Activated CD4-positive, alpha-beta T cell treated with anti-CD3 and anti-CD28 coated beads for 36 hours (primary cell): ENCODE data around the gene OR5B21. TPM values are rescaled to one million over a fixed set of nuclear protein-coding genes. Genes with fewer than 3 reads are reported as not detected.

Source experiments
- ATAC-seq: fragments of 200-7000 bp; cut with Tn5 transposase; one replicate; pipeline ENCODE4 v1.10.0; 2021; ENCODE audit warnings: mild to moderate bottlenecking, moderate library complexity
- CTCF ChIA-PET: fragments of 350-600 bp; sonication (Branson Sonifier 250); formaldehyde crosslinking; loops from one replicate; lab custom pipeline; 2021; ENCODE audit warnings: antibody characterized with exemption; lab: Charles Lee
- POLR2A ChIA-PET: fragments of 350-600 bp; sonication (Branson Sonifier 250); formaldehyde crosslinking; loops from one replicate; lab custom pipeline; 2021; ENCODE audit warnings: antibody characterized with exemption, inconsistent platforms; lab: Charles Lee
- DNase-seq: peaks from one replicate; pipeline ENCODE4 v3.0.0-alpha.2; 2020
- H3K27ac Mint-ChIP-seq: one replicate; pipeline ENCODE4 v1.8.0; 2021; ENCODE audit warnings: mixed read lengths
- H3K27me3 Mint-ChIP-seq: one replicate; pipeline ENCODE4 v1.8.0; 2021; ENCODE audit warnings: mixed read lengths
- H3K36me3 Mint-ChIP-seq: one replicate; pipeline ENCODE4 v1.8.0; 2021; ENCODE audit warnings: low read depth, mixed read lengths
- H3K4me1 Mint-ChIP-seq: one replicate; pipeline ENCODE4 v1.8.0; 2021; ENCODE audit warnings: mixed read lengths
- H3K4me3 Mint-ChIP-seq: one replicate; pipeline ENCODE4 v1.8.0; 2021; ENCODE audit warnings: mild to moderate bottlenecking, moderate library complexity, mixed read lengths
- H3K9me3 Mint-ChIP-seq: one replicate; pipeline ENCODE4 v1.8.0; 2021; ENCODE audit warnings: low read depth, mixed read lengths
- intact Hi-C, 2 experiments: fragments of 100-400 bp; cut with DNase I in 1 of 2; cut with micrococcal nuclease in 1 of 2; formaldehyde crosslinking; loops; one replicate each; pipeline versions ENCODE4 v1.14.2 to v1.15.1; 2022 to 2024; cut with DNase I, micrococcal nuclease
- total RNA-seq, 2 experiments: library from RNA; stranded (reverse); gene quantifications; one replicate each; pipeline ENCODE4 v1.2.3, GENCODE V29; 2021

OR5B21 gene
- total RNA-seq, 2 experiments from 2014 or later, result 0.33 TPM; not detected in 1

DNA sequence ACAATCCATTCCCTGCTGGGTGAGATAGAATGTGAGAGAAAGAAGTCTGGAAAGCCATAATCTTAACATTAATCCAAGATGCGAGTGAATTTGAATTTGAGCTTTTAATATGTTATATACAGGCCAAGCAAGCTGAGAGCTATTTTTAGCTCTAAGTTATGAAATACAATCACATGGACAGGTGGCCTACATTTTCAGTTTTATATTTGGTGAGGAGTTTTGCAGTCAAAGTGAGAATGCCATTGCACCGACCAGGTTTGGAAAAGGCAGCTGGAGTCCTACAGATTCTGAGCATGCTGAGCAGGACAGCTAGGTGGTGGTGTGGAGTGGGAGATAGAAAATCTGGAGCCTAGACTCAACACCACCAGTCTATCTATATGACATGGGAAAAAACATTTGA, 12.0 kb downstream of the OR5B21 start:
- Mint-ChIP-seq H3K4me1 (peaks cover 30% of the 10 kb centered on the region), H3K9me3 (no peaks in the 10 kb centered on the region), H3K27ac (no peak overlapping the region), H3K27me3 (no peaks in the 10 kb centered on the region), H3K36me3 (no peaks in the 10 kb centered on the region), H3K4me3 (no peak overlapping the region)
- DNase-seq (no peak), ATAC-seq (no peak)
- POLR2A ChIA-PET, result no interaction called here
- intact Hi-C loops, result no loop called here
- CTCF ChIA-PET, result no interaction called here

DNA sequence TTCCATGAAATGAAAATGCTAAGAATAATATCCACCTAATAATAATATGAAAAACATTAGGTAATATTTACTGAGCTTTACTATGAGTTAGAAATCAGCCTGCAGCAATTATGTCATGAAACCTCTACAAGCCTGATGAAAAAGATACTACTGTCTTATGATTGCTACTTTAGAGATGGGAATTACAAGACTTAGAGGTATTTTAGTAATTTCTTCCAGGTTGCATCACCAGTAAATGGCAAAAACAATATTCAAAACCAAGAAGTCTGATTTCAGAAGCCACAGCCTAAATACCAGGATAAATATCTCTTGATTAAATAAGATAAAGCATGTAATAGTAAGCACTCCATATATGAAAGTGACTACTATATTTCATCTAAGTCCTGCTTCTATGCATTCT, 13.8 kb downstream of the OR5B21 start:
- intact Hi-C loops, result no loop called here
- no peak for DNase-seq
- no peak for ATAC-seq
- Mint-ChIP-seq H3K36me3 (no peaks in the 10 kb centered on the region), H3K4me3 (no peak overlapping the region), H3K27me3 (no peaks in the 10 kb centered on the region), H3K9me3 (no peaks in the 10 kb centered on the region), H3K27ac (no peak overlapping the region), H3K4me1 (peaks cover 28% of the 10 kb centered on the region)
- CTCF ChIA-PET, result interaction anchor here (1.1 kb wide), 1 partner anchor 30 kb away, joined by 3 read pairs; no protein-coding TSS in a partner anchor
- POLR2A ChIA-PET, result no interaction called here

DNA sequence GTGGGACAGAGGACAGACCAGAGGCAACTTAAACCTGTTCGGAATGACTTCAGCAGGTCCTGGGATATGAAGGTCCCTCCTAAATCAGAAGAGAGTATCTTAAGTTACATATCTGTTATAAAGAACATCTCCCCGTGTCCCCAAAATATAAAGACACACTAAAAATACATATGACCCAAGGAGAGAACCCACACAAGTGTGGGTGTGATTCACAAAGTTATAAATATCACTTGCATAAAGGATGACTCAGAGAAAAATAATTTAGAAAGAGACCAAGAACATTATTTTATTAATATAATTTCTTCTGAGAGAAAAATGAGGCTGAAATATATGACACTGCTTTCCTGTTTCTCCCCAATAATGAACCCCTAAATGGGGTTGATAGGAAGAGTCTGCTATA, 14.2 kb downstream of the OR5B21 start:
- H3K27ac Mint-ChIP-seq, result no peak overlapping the region
- no peaks in the 10 kb centered on the region for H3K27me3 Mint-ChIP-seq
- H3K9me3 Mint-ChIP-seq, result no peaks in the 10 kb centered on the region
- ChIA-PET CTCF (no interaction called here), POLR2A (no interaction called here)
- no peak overlapping the region for H3K4me3 Mint-ChIP-seq
- no peak for ATAC-seq
- intact Hi-C loops, result no loop called here
- DNase-seq, result no peak
- no peaks in the 10 kb centered on the region for H3K36me3 Mint-ChIP-seq
- H3K4me1 Mint-ChIP-seq, result peaks cover 24% of the 10 kb centered on the region

DNA sequence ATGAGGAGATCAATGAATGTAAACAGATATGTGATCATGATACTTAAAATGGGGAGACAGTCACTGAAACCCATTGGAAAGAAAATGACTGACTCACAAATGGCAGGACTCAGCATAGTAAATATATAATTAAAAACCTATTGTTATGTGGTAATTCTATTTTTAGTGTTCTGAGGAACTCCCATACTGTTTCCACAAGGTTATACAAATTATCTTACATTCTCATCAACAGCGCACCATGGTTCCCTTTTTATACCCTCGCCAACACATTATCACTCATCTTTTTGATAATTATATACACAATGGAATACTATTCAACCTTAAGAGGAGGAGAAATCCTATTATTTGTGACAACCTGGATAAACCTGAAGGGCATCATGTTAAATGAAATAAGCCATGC, 17.1 kb downstream of the OR5B21 start:
- Mint-ChIP-seq H3K27ac (no peak overlapping the region), H3K4me3 (no peak overlapping the region), H3K27me3 (no peaks in the 10 kb centered on the region), H3K36me3 (no peaks in the 10 kb centered on the region), H3K4me1 (peaks cover 7% of the 10 kb centered on the region), H3K9me3 (no peaks in the 10 kb centered on the region)
- intact Hi-C loops, result no loop called here
- POLR2A ChIA-PET, result no interaction called here
- DNase-seq, result no peak
- no peak for ATAC-seq
- CTCF ChIA-PET, result no interaction called here

DNA sequence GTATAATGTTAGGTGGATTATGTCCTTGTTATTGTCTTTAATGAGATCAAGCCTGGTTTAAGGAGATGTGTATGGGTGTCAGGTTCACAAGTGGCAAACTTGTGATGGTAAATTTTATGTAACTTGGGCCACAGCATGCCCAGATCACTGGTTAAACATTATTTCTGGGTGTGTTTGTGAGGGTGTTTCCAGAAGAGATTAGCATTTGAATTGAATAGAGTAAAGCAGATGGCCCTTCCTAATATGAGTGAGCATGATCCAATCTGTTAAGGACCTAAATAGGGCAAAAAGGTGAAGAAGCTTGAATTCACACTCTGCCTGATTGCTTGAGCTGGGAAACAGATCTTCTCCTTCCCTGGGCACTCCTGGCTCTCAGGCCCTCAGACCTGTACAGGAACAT, 20.7 kb downstream of the OR5B21 start:
- Mint-ChIP-seq H3K4me1 (no peaks in the 10 kb centered on the region), H3K36me3 (no peaks in the 10 kb centered on the region), H3K4me3 (no peak overlapping the region), H3K27me3 (no peaks in the 10 kb centered on the region), H3K9me3 (no peaks in the 10 kb centered on the region), H3K27ac (no peak overlapping the region)
- ChIA-PET CTCF (no interaction called here), POLR2A (no interaction called here)
- intact Hi-C loops, result no loop called here
- ATAC-seq, result no peak
- DNase-seq, result no peak

DNA sequence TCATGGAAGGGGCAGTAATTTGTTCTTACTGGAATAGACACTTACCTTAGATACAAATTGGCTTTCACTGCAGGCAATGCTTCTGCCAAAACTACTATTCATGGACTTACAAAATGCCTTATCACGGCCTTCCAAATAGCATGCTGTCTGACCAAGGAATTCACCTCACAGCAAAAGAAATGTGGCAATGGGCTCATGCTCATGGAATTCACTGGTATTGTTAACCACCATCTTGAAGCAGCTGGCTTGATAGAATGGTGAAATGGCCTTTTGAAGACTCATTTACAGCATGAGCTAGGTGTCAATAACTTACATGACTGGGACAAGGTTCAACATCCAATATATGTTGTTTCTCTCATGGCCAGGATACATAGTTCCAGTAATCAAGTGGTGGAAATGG, 21.9 kb downstream of the OR5B21 start:
- no peaks in the 10 kb centered on the region for H3K9me3 Mint-ChIP-seq
- no peaks in the 10 kb centered on the region for H3K36me3 Mint-ChIP-seq
- ChIA-PET POLR2A (no interaction called here), CTCF (interaction anchor here (0.7 kb wide), 1 partner anchor 479 kb away, joined by 3 read pairs; no protein-coding TSS in a partner anchor)
- H3K27me3 Mint-ChIP-seq, result no peaks in the 10 kb centered on the region
- DNase-seq, result no peak
- intact Hi-C loops, result no loop called here
- no peaks in the 10 kb centered on the region for H3K4me1 Mint-ChIP-seq
- no peak overlapping the region for H3K4me3 Mint-ChIP-seq
- ATAC-seq, result no peak
- H3K27ac Mint-ChIP-seq, result no peak overlapping the region

DNA sequence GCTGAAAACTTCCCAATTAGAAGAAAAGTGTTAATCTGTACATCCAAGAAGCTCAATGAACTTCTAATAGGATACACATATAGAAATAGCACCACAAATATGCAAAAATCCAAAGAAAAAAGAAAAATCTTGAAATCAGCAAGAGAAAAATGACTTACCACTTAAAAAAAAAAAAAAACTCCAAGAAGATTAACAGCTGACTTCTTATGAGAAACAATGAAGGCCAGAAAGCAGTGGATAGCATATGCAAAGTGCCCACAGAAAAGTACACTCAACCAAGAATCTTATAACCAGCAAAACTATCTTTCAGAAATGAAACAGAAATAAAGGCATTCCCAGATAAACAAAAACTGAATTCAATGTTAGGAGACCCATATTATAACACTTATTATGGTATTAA, 36.0 kb downstream of the OR5B21 start:
- CTCF ChIA-PET, result no interaction called here
- peaks cover 16% of the 10 kb centered on the region for H3K27me3 Mint-ChIP-seq
- H3K36me3 Mint-ChIP-seq, result no peaks in the 10 kb centered on the region
- no peak overlapping the region for H3K4me3 Mint-ChIP-seq
- ATAC-seq, result no peak
- H3K9me3 Mint-ChIP-seq, result peaks cover 29% of the 10 kb centered on the region
- H3K27ac Mint-ChIP-seq, result no peak overlapping the region
- DNase-seq, result no peak
- POLR2A ChIA-PET, result no interaction called here
- H3K4me1 Mint-ChIP-seq, result no peaks in the 10 kb centered on the region
- intact Hi-C loops, result no loop called here

DNA sequence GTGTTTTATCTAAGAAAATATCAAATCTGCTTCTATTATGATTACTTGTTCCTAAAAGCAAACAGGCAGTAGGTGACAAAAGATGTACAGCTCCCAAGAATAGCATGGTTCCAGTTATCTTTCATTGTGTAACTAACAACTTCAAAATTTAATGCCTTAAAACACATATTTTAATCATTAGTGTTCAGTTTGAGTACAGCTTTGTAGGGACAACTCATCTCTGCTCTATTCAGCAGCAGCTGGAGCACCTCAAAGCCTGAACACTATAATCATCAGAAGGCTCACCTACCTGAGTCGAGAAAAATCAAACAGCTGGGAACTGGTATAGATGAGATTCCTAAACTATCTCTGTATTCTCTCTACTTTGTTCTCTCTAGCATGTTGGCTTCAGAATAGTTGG, 41.6 kb downstream of the OR5B21 start:
- intact Hi-C loops, result no loop called here
- Mint-ChIP-seq H3K36me3 (no peaks in the 10 kb centered on the region), H3K4me3 (no peak overlapping the region), H3K4me1 (no peaks in the 10 kb centered on the region), H3K27me3 (no peaks in the 10 kb centered on the region), H3K9me3 (peaks cover 12% of the 10 kb centered on the region), H3K27ac (no peak overlapping the region)
- ChIA-PET POLR2A (no interaction called here), CTCF (interaction anchor here (0.6 kb wide), 1 partner anchor 40 kb away, joined by 3 read pairs; no protein-coding TSS in a partner anchor)
- ATAC-seq (no peak), DNase-seq (no peak)

DNA sequence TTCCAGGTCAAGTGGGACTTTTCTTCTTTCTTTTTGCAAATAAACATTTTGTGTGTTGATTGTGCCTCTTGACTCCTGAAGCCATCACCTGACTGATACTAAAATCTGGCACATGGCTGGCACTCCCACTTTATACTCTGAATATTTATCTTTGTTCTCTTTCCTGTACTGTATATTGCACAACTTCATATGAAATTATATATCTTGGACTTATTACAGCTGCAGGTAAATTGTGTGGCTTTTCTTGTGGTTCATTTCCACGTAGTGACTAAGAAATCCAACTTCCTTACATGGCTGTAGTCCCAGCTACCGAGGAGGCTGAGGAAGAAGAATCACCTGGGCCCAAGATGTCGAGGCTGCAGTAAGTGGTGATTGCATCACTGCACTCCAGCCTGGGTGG, 42.2 kb downstream of the OR5B21 start:
- ChIA-PET CTCF (no interaction called here), POLR2A (no interaction called here)
- Mint-ChIP-seq H3K4me3 (no peak overlapping the region), H3K4me1 (no peaks in the 10 kb centered on the region), H3K27me3 (no peaks in the 10 kb centered on the region), H3K36me3 (no peaks in the 10 kb centered on the region), H3K9me3 (peaks cover 8% of the 10 kb centered on the region), H3K27ac (no peak overlapping the region)
- DNase-seq, result no peak
- intact Hi-C loops, result no loop called here
- ATAC-seq, result no peak

Other genes starting within 250 kb of the OR5B21 start
- gene OR10W1, start 239.8 kb downstream of the OR5B21 start, total RNA-seq, result not detected
- gene OR5B17, start 149.0 kb downstream of the OR5B21 start, total RNA-seq, result not detected
- not detected for gene OR5B3, start 101.2 kb downstream of the OR5B21 start, total RNA-seq
- not detected for gene OR5B2, start 80.0 kb downstream of the OR5B21 start, total RNA-seq
- gene OR5B12, start 65.9 kb downstream of the OR5B21 start, total RNA-seq, result not detected
- 100 to 1,000 TPM; 110 to 163 TPM for gene LPXN, start 67.8 kb upstream of the OR5B21 start, total RNA-seq
- gene ZFP91, start 71.0 kb upstream of the OR5B21 start, total RNA-seq, result 10 to 100 TPM; 35.7 to 44.0 TPM
- 1 to 10 TPM; 1.6 to 3.4 TPM for gene CNTF, start 114.6 kb upstream of the OR5B21 start, total RNA-seq
- not detected for gene GLYAT, start 223.8 kb upstream of the OR5B21 start, total RNA-seq